ENCODE data around the gene DISP3. TPM values are rescaled to one million over a fixed set of nuclear protein-coding genes. Genes with fewer than 3 reads are reported as not detected.

Gene DISP3
- total and polyA plus RNA-seq, 2 of the 13 experiments (the other 11 are each of a cell fraction or from before 2014, with no cell fraction given): 0.08 to 0.13 TPM

- no peak for DNase-seq (ENCODE audit: low spot score)
- Histone ChIP-seq H3K27me3 (ENCODE audit: control insufficient read depth in 1 of 2, insufficient read depth in 2 of 2, low read length in 2 of 2) (peaks cover 3 to 49% of the 10 kb centered on the region in 2 experiments; a peak in 4 of 5 replicates), H3K79me2 (ENCODE audit: insufficient read depth, low read length) (no peaks in the 10 kb centered on the region), H3K27ac (ENCODE audit: extremely low read length, insufficient read depth, low read length) (no peak overlapping the region), H3K4me2 (ENCODE audit: low read depth, low read length) (no peak overlapping the region), H3K9me3 (ENCODE audit: low read length) (no peaks in the 10 kb centered on the region), H3K4me3 (replicated peaks in 1 of 3; ENCODE audit: insufficient read depth in 1 of 3, low read depth in 2 of 3, low read length in 3 of 3) (no peak overlapping the region), H3K9ac (ENCODE audit: insufficient read depth, low read depth, low read length) (no peak overlapping the region), H3K4me1 (ENCODE audit: insufficient read depth, low read length) (no peaks in the 10 kb centered on the region), H3K36me3 (replicated peaks in 1 of 2; ENCODE audit: control insufficient read depth in 1 of 2, insufficient read depth in 2 of 2, low read length in 2 of 2) (no peaks in the 10 kb centered on the region), H2AFZ (ENCODE audit: low read length) (no peak overlapping the region), H4K20me1 (ENCODE audit: insufficient read depth, low read length) (0 out of 2 replicates have a peak, but pooled peaks cover 2% of the 10 kb centered on the region)
- no peak for FAIRE-seq
- intact Hi-C loops (cut with micrococcal nuclease; ENCODE audit: unreplicated experiment): no loop called here
- no peak for TF ChIP-seq ZBTB49 (CRISPR knock-in tag; IDR thresholded peaks at IDR 0.05; ENCODE audit: borderline replicate concordance)
- no TSS peak for BruUV-seq (replicated peaks)
- ChIA-PET POLR2A (no interaction called here), CTCF (ENCODE audit: low intra/inter-chr PET ratio, low total read pairs) (no interaction called here)
- in situ Hi-C loops (cut with HindIII; ENCODE audit: extremely low pct_ligation_motif_present, low pct_unique_long_range_greater_than_20kb): no loop called here
- ATAC-seq: no peak
- 4% methylated on average over 5 of the region's 10 CpGs for WGBS (ENCODE audit: low lambda C conversion rate)
Observed at GRCh38 chr1:11531943-11532342, 53.0 kb downstream of the DISP3 start.

- Histone ChIP-seq H4K20me1 (ENCODE audit: insufficient read depth, low read length) (0 out of 2 replicates have a peak, but pooled peaks cover 2% of the 10 kb centered on the region), H3K4me1 (ENCODE audit: insufficient read depth, low read length) (no peaks in the 10 kb centered on the region), H2AFZ (ENCODE audit: low read length) (no peak overlapping the region), H3K4me2 (ENCODE audit: low read depth, low read length) (no peak overlapping the region), H3K27ac (ENCODE audit: extremely low read length, insufficient read depth, low read length) (no peak overlapping the region), H3K9me3 (ENCODE audit: low read length) (no peaks in the 10 kb centered on the region), H3K36me3 (replicated peaks in 1 of 2; ENCODE audit: control insufficient read depth in 1 of 2, insufficient read depth in 2 of 2, low read length in 2 of 2) (no peaks in the 10 kb centered on the region), H3K9ac (ENCODE audit: insufficient read depth, low read depth, low read length) (no peak overlapping the region), H3K79me2 (ENCODE audit: insufficient read depth, low read length) (no peaks in the 10 kb centered on the region), H3K27me3 (ENCODE audit: control insufficient read depth in 1 of 2, insufficient read depth in 2 of 2, low read length in 2 of 2) (peaks cover 3 to 45% of the 10 kb centered on the region in 2 experiments; a peak in 3 of 5 replicates), H3K4me3 (replicated peaks in 1 of 3; ENCODE audit: insufficient read depth in 1 of 3, low read depth in 2 of 3, low read length in 3 of 3) (no peak overlapping the region)
- WGBS (ENCODE audit: low lambda C conversion rate): 13% methylated on average over 3 of the region's 21 CpGs
- intact Hi-C loops (cut with micrococcal nuclease; ENCODE audit: unreplicated experiment) (no loop called here), in situ Hi-C loops (cut with HindIII; ENCODE audit: extremely low pct_ligation_motif_present, low pct_unique_long_range_greater_than_20kb) (no loop called here)
- no TSS peak for BruUV-seq (replicated peaks)
- CTCF ChIA-PET (ENCODE audit: low intra/inter-chr PET ratio, low total read pairs): no interaction called here
- FAIRE-seq (no peak), ATAC-seq (no peak), DNase-seq (ENCODE audit: low spot score) (no peak)
- no peak for TF ChIP-seq ZFX (CRISPR knock-in tag; IDR thresholded peaks at IDR 0.05; ENCODE audit: low read depth)
- TF ChIP-seq IRX3 (CRISPR knock-in tag; IDR thresholded peaks at IDR 0.05; ENCODE audit: borderline replicate concordance, low read depth): no peak
- TF ChIP-seq SRSF4 (IDR thresholded peaks at IDR 0.05; ENCODE audit: low read depth, low read length, poor library complexity, severe bottlenecking): no peak
- no peak for TF ChIP-seq KDM5A (IDR thresholded peaks at IDR 0.05; ENCODE audit: borderline replicate concordance, low read length)
- TF ChIP-seq ZNF768 (CRISPR knock-in tag; IDR thresholded peaks at IDR 0.05): no peak
- TF ChIP-seq ZNF513 (CRISPR knock-in tag; conservative IDR thresholded peaks at IDR 0.05): no peak
- TF ChIP-seq SP5 (CRISPR knock-in tag; IDR thresholded peaks at IDR 0.05; ENCODE audit: borderline replicate concordance, low read depth): no peak
- TF ChIP-seq NBN (conservative IDR thresholded peaks at IDR 0.05): no peak
- TF ChIP-seq HNRNPL (IDR thresholded peaks at IDR 0.05; ENCODE audit: low read depth, low read length): no peak
- no peak for TF ChIP-seq GPN1 (CRISPR knock-in tag; IDR thresholded peaks at IDR 0.05; ENCODE audit: borderline replicate concordance)
- no peak for TF ChIP-seq TOE1 (CRISPR knock-in tag; IDR thresholded peaks at IDR 0.05)
- TF ChIP-seq ZNF383 (CRISPR knock-in tag; IDR thresholded peaks at IDR 0.05; ENCODE audit: borderline replicate concordance): no peak
- POLR2A ChIA-PET: no interaction called here
Observed at GRCh38 chr1:11533790-11534787, 55.1 kb downstream of the DISP3 start.

All from HepG2 (cell line).